MCF 10A (cell line): Measurements from ENCODE around the gene BANF2. TPM values are rescaled to one million over a fixed set of nuclear protein-coding genes. Genes with fewer than 3 reads are reported as not detected.
"Not testable (repeated sequence)": the region's sequence is repeated elsewhere in the genome, so short reads cannot be mapped to it uniquely, and the experiment has no call there.

Source experiments
- BruUV-seq: library from RNA; stranded (reverse); fragments of 400-500 nt; replicated peaks from 2 replicates; lab custom pipeline; 2021; lab: Mats Ljungman, UMichigan
- CTCF ChIA-PET: fragments of 300-600 bp; sonication (Branson Sonifier 250); formaldehyde crosslinking; extraction: SDS; loops from one replicate; lab custom pipeline; 2021; ENCODE audit warnings: antibody characterized with exemption, inconsistent platforms; lab: Yijun Ruan, JAX
- POLR2A ChIA-PET: fragments of 300-600, 350-650 bp; sonication (Branson Sonifier 250); formaldehyde crosslinking; extraction: SDS; loops from one replicate; lab custom pipeline; 2020; ENCODE audit warnings: antibody characterized with exemption, inconsistent platforms; lab: Yijun Ruan, JAX
- DNase-seq: peaks from one replicate; pipeline ENCODE4 v3.0.0-alpha.2; 2018; ENCODE audit not compliant: unreplicated experiment
- H3K27ac Mint-ChIP-seq: one replicate; pipeline ENCODE4 v1.8.0; 2022; ENCODE audit warnings: mild to moderate bottlenecking, low read depth, mixed read lengths; ENCODE audit not compliant: unreplicated experiment
- H3K27me3 Mint-ChIP-seq: one replicate; pipeline ENCODE4 v1.8.0; 2022; ENCODE audit warnings: mixed read lengths; ENCODE audit not compliant: insufficient read depth, unreplicated experiment
- H3K36me3 Mint-ChIP-seq: one replicate; pipeline ENCODE4 v1.8.0; 2022; ENCODE audit warnings: mild to moderate bottlenecking, moderate library complexity, mixed read lengths; ENCODE audit not compliant: insufficient read depth, unreplicated experiment
- H3K4me1 Mint-ChIP-seq: one replicate; pipeline ENCODE4 v1.8.0; 2022; ENCODE audit warnings: mixed read lengths; ENCODE audit not compliant: insufficient read depth, unreplicated experiment
- H3K4me3 Mint-ChIP-seq: one replicate; pipeline ENCODE4 v1.8.0; 2022; ENCODE audit warnings: mild to moderate bottlenecking, moderate library complexity, mixed read lengths; ENCODE audit not compliant: unreplicated experiment
- H3K9me3 Mint-ChIP-seq: one replicate; pipeline ENCODE4 v1.8.0; 2022; ENCODE audit warnings: mixed read lengths; ENCODE audit not compliant: unreplicated experiment
- intact Hi-C: fragments of 100-400 bp; cut with micrococcal nuclease; formaldehyde crosslinking; loops from 2 replicates; pipeline ENCODE4 v1.14.1; 2022
- total RNA-seq: library from RNA; stranded (reverse); gene quantifications from 2 replicates; pipeline ENCODE4 v1.2.3, GENCODE V29; 2022
- TF ChIP-seq, protein P1 (sequence below): fragments of 200-600 bp; IDR thresholded peaks from one replicate; pipeline ENCODE4 v1.8.0; 2022; ENCODE audit warnings: antibody characterized with exemption, mild to moderate bottlenecking; ENCODE audit not compliant: unreplicated experiment

The BANF2 gene
- total RNA-seq, 1 experiment from 2014 or later, result not detected

DNA sequence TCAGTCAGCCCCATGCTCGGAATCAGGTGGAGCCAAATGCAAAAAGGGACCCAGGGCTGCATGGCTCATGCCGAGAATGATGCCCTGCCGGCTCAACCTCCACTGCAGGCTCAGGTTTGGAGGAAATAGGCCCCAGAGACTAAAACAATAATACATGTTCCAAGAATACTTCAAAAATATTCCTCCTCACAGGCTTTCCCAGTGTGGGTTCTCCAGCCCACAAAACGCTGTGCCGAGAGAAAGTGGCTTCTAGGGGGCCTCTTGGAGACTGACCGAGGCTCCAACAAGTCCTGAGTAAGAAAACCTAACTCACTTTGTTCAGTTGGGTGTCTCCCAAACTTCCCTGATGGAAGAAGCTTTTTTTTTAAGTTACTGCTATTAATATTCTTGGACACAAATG, 73.9 kb downstream of the BANF2 start:
- Mint-ChIP-seq H3K4me1 (no peaks in the 10 kb centered on the region), H3K27me3 (no peaks in the 10 kb centered on the region), H3K36me3 (no peaks in the 10 kb centered on the region), H3K4me3 (no peak overlapping the region), H3K27ac (no peak overlapping the region), H3K9me3 (no peaks in the 10 kb centered on the region)
- CTCF ChIA-PET, result interaction anchor here (0.7 to 1.4 kb wide), 2 partner anchors 124 to 1108 kb away, joined by 3 to 5 read pairs; no protein-coding TSS in a partner anchor
- no peak for DNase-seq
- BruUV-seq, result no TSS peak
- intact Hi-C loops, result no loop called here
- POLR2A ChIA-PET, result no interaction called here
- TF ChIP-seq, protein P1, sequence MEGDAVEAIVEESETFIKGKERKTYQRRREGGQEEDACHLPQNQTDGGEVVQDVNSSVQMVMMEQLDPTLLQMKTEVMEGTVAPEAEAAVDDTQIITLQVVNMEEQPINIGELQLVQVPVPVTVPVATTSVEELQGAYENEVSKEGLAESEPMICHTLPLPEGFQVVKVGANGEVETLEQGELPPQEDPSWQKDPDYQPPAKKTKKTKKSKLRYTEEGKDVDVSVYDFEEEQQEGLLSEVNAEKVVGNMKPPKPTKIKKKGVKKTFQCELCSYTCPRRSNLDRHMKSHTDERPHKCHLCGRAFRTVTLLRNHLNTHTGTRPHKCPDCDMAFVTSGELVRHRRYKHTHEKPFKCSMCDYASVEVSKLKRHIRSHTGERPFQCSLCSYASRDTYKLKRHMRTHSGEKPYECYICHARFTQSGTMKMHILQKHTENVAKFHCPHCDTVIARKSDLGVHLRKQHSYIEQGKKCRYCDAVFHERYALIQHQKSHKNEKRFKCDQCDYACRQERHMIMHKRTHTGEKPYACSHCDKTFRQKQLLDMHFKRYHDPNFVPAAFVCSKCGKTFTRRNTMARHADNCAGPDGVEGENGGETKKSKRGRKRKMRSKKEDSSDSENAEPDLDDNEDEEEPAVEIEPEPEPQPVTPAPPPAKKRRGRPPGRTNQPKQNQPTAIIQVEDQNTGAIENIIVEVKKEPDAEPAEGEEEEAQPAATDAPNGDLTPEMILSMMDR, result no peak

DNA sequence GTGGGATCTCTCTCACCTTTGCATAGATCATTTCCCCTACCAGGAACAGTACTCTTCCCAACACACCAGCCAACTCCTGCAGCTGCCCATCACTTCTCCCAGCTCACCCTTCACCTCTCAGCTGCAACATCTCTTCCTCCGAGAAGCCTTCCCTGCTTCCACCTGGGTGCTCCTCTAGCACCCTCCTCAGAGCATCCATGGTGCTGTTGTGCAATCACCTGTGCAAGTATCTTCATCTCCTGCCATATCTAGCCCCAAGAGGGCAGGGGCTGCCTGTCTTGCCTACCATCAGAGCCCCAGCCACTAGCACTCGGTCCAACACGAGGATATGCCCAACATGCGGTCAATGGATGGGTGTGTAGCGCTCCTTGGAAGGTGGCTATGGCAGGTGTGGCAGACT, 75.8 kb downstream of the BANF2 start:
- no peaks in the 10 kb centered on the region for H3K27me3 Mint-ChIP-seq
- DNase-seq, result no peak
- no peak overlapping the region for H3K4me3 Mint-ChIP-seq
- ChIA-PET CTCF (interaction anchor here (0.8 kb wide), 1 partner anchor 93 kb away, joined by 3 read pairs; the partner anchor contains the start of gene RRBP1), POLR2A (no interaction called here)
- H3K27ac Mint-ChIP-seq, result no peak overlapping the region
- no peaks in the 10 kb centered on the region for H3K4me1 Mint-ChIP-seq
- H3K36me3 Mint-ChIP-seq, result no peaks in the 10 kb centered on the region
- TF ChIP-seq, protein P1, result no peak
- H3K9me3 Mint-ChIP-seq, result no peaks in the 10 kb centered on the region
- no TSS peak for BruUV-seq
- intact Hi-C loops, result no loop called here

- H3K4me3 Mint-ChIP-seq, result no peak overlapping the region
- ChIA-PET CTCF (interaction anchor here (0.6 to 0.8 kb wide), 2 partner anchors 94 to 858 kb away, joined by 3 read pairs; partner anchors contain the start of gene RRBP1), POLR2A (no interaction called here)
- DNase-seq, result no peak
- H3K9me3 Mint-ChIP-seq, result no peaks in the 10 kb centered on the region
- H3K36me3 Mint-ChIP-seq, result no peaks in the 10 kb centered on the region
- TF ChIP-seq, protein P1, result no peak
- no peaks in the 10 kb centered on the region for H3K4me1 Mint-ChIP-seq
- H3K27me3 Mint-ChIP-seq, result no peaks in the 10 kb centered on the region
- no peak overlapping the region for H3K27ac Mint-ChIP-seq
- intact Hi-C loops, result no loop called here
- no TSS peak for BruUV-seq
These were observed 76.8 kb downstream of the BANF2 start for GRCh38 chr20:17776551-17776950.

- POLR2A ChIA-PET, intact Hi-C loops, H3K9me3 Mint-ChIP-seq, BruUV-seq, DNase-seq, H3K36me3 Mint-ChIP-seq, CTCF ChIA-PET, H3K4me1 Mint-ChIP-seq, H3K27ac Mint-ChIP-seq, H3K27me3 Mint-ChIP-seq, H3K4me3 Mint-ChIP-seq: not testable (repeated sequence)
These were observed 79.2 kb downstream of the BANF2 start for GRCh38 chr20:17779011-17779410.
